Vagina (tissue), 2 donors: Measurements from ENCODE around the gene PCDHA4.
"Not testable (repeated sequence)": the region's sequence is repeated elsewhere in the genome, so short reads cannot be mapped to it uniquely, and the experiment has no call there.

ENCODE experiments used
- CTCF ChIP-seq, 3 experiments: fragments of 450-650 bp in 2 of 3; fragments of 200-600 bp in 1 of 3; sonication (generic) in 1 of 3; IDR thresholded peaks; one replicate each; pipeline ENCODE4 v1.5.1; 2017 to 2019; ENCODE audit warnings: antibody characterized with exemption in 3 of 3, mild to moderate bottlenecking in 2 of 3, moderate library complexity in 2 of 3
- POLR2A ChIP-seq, 2 donors: fragments of 450-650 bp; IDR thresholded peaks; one replicate each; pipeline ENCODE4 v1.6.1; 2017; ENCODE audit warnings: antibody characterized with exemption in 2 of 2, mild to moderate bottlenecking in 2 of 2, moderate library complexity in 2 of 2
- POLR2AphosphoS5 ChIP-seq, 2 donors: sonication (generic); formaldehyde crosslinking; IDR thresholded peaks; one replicate each; pipeline ENCODE4 v1.9.0; 2017; ENCODE audit warnings: antibody characterized with exemption in 2 of 2, mild to moderate bottlenecking in 2 of 2, low read depth in 1 of 2; ENCODE audit not compliant: insufficient read depth in 1 of 2

- TF ChIP-seq CTCF (IDR thresholded peaks at IDR 0.05); POLR2A (IDR thresholded peaks at IDR 0.05); POLR2AphosphoS5 (IDR thresholded peaks at IDR 0.05; ENCODE audit: insufficient read depth in 1 of 2, low read depth in 1 of 2): not testable (repeated sequence)
Measured at GRCh38 chr5:140787422-140787821, 19.4 kb upstream of the PCDHA4 start.
